ENCODE data around the gene STIMATE.

DNA sequence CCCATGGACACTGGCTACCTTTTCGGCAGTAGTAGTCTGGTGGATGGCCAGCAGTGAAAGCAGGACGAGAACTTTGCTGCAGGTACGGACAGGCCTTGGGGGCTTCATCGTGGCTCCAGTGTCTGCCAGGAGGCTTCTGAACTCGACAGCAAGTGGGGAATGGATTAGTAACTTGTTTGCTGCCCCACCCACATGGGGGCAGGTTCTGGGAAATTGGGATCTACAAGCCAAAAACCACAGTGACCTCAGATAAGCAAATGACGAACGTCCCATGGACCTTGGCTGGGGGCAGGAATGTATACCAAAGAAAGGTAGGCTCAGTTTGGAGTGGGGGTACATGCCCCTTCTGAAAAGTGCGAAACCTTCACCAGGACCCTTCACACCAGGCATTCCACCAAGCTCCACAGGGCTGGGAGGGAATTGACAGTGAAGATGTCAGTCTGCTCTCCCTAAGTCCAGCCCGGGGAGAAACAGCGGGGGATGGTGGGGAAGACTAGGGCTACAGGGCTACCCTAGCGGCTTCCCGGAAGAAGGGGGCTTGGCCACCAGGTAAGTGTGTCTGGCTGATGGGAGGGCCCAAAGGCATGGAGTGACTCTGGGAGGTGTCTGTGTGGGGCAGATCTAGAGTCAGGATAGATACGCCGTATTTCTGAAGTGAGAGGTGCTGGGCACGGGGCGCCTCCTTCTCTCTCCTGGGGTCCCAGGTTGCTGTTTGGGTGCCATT is 66.7 kb downstream of the STIMATE start, which contains the start of gene ITIH4:
- TF ChIP-seq, protein P1, sequence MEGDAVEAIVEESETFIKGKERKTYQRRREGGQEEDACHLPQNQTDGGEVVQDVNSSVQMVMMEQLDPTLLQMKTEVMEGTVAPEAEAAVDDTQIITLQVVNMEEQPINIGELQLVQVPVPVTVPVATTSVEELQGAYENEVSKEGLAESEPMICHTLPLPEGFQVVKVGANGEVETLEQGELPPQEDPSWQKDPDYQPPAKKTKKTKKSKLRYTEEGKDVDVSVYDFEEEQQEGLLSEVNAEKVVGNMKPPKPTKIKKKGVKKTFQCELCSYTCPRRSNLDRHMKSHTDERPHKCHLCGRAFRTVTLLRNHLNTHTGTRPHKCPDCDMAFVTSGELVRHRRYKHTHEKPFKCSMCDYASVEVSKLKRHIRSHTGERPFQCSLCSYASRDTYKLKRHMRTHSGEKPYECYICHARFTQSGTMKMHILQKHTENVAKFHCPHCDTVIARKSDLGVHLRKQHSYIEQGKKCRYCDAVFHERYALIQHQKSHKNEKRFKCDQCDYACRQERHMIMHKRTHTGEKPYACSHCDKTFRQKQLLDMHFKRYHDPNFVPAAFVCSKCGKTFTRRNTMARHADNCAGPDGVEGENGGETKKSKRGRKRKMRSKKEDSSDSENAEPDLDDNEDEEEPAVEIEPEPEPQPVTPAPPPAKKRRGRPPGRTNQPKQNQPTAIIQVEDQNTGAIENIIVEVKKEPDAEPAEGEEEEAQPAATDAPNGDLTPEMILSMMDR (conservative IDR thresholded peaks at IDR 0.05; ENCODE audit: low read length), result no peak
- TF ChIP-seq EZH2phosphoT487 (IDR thresholded peaks at IDR 0.05; ENCODE audit: borderline replicate concordance, low read depth, low read length), result no peak

All from OCI-LY7 (cell line).